GM12801 (cell line): ENCODE data around the gene CDX4.

Source experiments
- CTCF ChIP-seq: IDR thresholded peaks from one replicate; pipeline ENCODE4 v1.5.1; 2011; ENCODE audit warnings: control low read depth; ENCODE audit not compliant: insufficient read length; ENCODE audit errors: extremely low read depth

The CDX4 gene

GRCh38 chrX:73455171-73455570 is 8.3 kb downstream of the CDX4 start:
- TF ChIP-seq CTCF: no peak

GRCh38 chrX:73457306-73457705 is 10.5 kb downstream of the CDX4 start:
- TF ChIP-seq CTCF: no peak

GRCh38 chrX:73468376-73468775 is 21.5 kb downstream of the CDX4 start:
- TF ChIP-seq CTCF: no peak

GRCh38 chrX:73478961-73479360 is 32.1 kb downstream of the CDX4 start:
- no peak for TF ChIP-seq CTCF

- TF ChIP-seq CTCF: no peak
These were observed 34.7 kb downstream of the CDX4 start for GRCh38 chrX:73481521-73481920.

- no peak for TF ChIP-seq CTCF
These were observed 43.8 kb downstream of the CDX4 start for GRCh38 chrX:73490661-73491060.
